ENCODE data around the gene CD276.
"Not testable (repeated sequence)": the region's sequence is repeated elsewhere in the genome, so short reads cannot be mapped to it uniquely, and the experiment has no call there.

CD276 gene

GRCh38 chr15:73683777-73684580 lies at the start of gene CD276:
CD276 (plus strand) TSS chr15:73684383; CDS start chr15:73699640, 15,257 bp downstream.
- DNase-seq (ENCODE audit: low read depth) = no peak

GRCh38 chr15:73637527-73637926 lies 46.7 kb upstream of the CD276 start:
- no peak for DNase-seq (ENCODE audit: low read depth)

GRCh38 chr15:73639464-73639863 lies 44.7 kb upstream of the CD276 start:
- DNase-seq (ENCODE audit: low read depth) = not testable (repeated sequence)

- DNase-seq (ENCODE audit: low read depth) = no peak
Measured at GRCh38 chr15:73647259-73648013, 36.7 kb upstream of the CD276 start.

DNA sequence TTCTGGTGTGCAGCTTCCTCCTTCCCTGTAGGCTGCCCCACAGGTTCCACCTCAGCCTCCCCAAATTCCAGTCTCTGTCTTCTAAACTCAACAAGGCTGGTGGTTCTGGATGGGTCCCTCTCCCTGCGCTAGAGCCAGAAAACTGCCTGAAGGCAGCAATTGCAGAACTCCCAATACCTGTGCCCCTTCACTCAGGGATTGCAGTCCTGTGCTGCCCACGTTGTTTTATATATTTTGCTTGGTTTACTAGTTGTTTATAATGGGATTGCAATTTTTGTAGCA lies 36.2 kb upstream of the CD276 start:
- DNase-seq (ENCODE audit: low read depth) = no peak

DNA sequence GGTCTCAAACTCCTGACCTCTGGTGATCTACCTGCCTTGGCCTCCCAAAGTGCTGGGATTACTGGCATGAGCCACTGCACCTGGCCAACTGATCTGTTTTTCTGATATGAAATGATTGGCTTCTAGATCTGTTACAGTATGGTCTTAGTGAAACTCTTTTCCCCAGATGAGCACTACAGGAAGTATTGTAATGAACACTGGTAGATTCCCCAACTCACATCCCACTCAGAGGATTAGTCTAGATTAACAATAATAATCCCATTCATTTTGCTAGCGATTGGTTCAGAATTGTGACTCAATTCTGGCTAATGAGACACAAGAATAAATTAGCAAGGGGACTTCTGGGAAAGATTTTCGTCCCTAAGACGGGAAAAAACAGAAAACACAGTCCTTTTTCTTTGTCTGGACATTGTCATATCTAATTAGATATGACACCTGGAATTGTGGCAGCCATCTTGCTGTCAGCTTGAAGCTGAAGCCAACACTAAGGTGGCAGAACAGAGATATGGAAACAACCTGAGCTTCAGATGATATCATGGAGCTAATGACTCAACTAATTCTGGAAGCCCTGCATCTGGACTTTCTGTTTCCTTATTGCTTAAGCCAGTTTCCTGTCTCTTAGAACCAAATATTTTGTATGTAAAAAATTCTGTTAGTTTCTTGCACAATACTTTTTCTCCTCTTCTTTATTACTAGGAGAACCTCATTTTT lies 33.6 kb upstream of the CD276 start:
- no peak for DNase-seq (ENCODE audit: low read depth)

DNA sequence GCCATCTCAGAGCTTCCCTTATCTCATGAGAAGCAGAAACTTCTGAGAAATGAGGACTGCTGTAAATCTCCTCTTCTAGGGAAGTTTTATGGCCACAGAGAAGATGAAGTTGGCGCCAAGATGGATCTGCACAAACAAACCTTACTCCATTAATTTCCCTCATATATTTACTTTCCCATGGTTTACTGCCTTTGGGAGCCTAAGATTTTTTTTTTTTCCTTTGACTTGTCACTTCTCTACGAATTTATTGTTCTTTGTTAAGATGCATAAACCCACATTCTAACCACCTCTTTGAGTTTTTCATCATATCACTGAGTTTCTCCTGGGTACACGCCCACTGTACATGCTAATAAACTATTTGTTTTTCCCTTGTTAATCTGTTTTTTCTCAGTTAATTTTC lies 29.5 kb upstream of the CD276 start:
- DNase-seq (ENCODE audit: low read depth) = no peak

GRCh38 chr15:73655724-73656123 lies 28.5 kb upstream of the CD276 start:
- no peak for DNase-seq (ENCODE audit: low read depth)

GRCh38 chr15:73658645-73659044 lies 25.5 kb upstream of the CD276 start:
- no peak for DNase-seq (ENCODE audit: low read depth)

GRCh38 chr15:73660455-73660854 lies 23.7 kb upstream of the CD276 start:
- DNase-seq (ENCODE audit: low read depth) = no peak

DNA sequence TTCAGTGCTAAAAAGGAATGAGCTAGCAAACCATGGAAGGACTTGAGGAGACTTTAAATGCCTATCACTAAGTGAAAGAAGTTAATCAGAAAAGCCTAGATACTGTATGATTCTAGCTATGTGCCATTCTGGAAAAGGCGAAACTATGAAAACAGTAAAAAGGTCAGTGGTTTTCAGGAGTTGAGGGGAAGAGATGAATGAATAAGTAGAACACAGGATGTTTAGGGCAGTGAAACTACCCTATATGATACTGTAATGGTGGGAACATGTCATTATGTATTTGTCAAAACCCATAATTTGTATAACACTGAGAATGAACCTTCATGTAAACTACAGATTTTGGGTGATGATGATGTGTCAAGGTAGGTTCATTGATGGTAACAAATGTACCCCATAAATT lies 9.6 kb upstream of the CD276 start:
- no peak for DNase-seq (ENCODE audit: low read depth)

DNA sequence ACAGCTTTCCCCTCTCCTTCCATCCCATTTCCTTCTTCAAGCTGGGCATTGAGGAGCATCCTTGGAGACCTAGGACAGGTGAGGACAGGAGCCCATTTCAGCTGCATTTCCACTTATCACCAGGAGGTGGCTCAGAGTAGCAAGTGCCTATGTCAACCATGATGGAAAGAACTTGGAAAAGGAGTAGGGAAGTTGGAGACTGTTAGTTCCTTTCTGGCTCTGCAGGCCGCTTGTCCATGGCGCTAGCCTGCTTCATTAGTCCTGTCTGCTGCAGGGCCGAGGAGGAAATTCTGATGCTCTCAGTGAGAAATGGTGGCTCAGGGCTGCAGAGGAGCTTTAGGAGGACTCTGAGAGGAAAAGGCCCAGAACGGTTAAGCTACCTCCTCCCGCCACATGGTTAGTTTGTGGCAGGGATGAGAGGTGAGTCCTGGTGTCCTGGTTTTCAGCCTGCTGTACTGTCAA lies 7.0 kb upstream of the CD276 start:
- DNase-seq (ENCODE audit: low read depth) = peak; percentile 18

DNA sequence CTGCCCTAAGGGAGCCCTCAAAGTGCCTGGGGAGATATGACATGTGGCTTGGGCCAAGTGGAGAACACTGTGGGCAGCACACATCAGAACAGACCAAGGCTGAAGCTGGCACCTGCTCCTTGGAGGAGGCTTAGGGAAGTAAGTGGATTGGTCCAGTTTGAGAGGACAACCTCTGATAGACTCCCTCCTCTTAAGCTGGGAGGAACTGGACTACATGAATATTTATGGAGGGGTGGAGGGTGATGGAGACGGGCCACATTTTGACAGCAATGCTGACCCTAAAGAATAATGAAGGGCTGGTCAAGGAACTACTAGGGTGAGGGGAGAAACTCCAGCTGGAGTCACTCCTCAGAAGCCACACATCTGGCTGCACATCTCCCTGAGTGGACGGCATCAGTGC lies 6.5 kb upstream of the CD276 start:
- no peak for DNase-seq (ENCODE audit: low read depth)

DNA sequence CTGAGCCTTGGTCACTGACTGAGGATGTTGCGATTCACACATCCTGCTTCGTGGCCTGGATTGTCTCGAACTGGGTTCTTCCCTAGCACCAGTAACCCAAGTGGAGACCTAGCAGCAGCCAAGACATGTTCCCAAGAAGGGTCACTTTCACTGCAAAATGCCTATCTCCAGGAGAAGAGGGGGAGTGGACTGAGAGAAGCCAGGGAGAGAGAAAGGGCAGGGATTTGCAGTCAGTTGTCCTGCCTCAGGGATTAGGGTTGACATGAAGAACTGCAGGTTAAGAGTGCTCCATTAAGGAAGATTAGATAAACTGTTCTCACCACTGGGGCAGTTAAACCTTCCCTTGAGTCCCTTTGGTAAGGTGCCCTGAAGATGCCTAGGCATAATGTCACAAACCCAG lies 5.7 kb upstream of the CD276 start:
- no peak for DNase-seq (ENCODE audit: low read depth)

DNA sequence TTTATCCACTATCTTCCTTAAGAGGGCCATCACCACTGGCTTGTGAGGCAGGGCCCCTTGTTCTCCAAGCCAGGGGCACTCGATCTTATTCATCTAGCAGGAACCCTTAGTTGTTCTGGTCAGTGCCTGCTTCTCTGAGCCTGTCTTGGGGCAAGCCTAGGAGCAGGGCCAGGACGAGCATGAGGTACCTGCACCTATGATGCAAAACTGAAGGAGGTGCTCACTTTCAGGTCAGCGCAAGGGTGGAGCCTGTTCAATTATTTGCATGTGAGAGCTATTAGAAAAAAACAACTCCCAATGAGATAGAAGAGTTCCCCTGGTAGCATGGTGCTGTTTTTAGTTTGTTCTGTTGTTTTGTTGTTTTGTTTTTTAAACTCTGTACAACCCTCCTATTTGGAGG lies 5.0 kb upstream of the CD276 start:
- DNase-seq (ENCODE audit: low read depth) = no peak

DNA sequence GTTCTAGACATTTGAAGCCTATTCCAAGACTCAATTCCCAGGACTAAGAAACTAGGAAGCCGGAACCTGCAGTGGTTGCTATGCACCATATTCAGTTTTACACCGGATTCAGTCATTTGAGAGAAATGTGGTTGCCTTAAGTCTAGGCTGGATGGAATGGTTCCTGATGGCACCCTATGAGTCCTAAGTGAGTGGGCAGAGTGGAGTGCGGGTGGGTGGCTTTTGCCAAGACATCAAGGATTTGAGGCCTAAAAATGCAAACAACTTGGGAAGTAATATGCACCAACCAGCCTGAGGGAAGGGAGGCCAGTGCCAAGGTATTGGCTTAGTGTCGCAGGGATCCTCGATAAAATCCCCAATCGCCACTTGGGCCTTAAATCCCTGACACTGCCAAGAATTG lies 4.2 kb upstream of the CD276 start:
- no peak for DNase-seq (ENCODE audit: low read depth)

DNA sequence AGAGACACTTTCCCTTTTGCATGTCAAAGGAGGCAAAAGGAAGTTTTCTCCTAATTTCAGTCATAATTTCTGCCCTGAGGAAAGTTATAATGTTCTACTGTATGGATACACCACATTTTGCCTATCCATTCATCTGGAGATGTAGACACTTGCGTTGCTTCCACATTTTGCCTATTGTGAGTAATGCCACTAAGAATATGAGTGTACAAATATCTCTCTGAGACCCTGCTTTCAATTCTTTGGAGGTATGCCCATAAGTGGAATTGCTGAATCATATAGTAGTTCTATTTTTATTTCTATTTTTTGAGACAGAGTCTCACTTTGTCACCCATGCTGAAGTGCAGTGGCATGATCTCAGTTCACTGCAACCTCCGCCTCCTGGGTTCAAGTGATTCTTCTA lies 3.6 kb upstream of the CD276 start:
- no peak for DNase-seq (ENCODE audit: low read depth)

- DNase-seq (ENCODE audit: low read depth) = no peak
Measured at GRCh38 chr15:73681063-73681462, 3.1 kb upstream of the CD276 start.

GRCh38 chr15:73681856-73682599 lies 2.2 kb upstream of the CD276 start:
- no peak for DNase-seq (ENCODE audit: low read depth)

- no peak for DNase-seq (ENCODE audit: low read depth)
Measured at GRCh38 chr15:73682600-73683090, 1.5 kb upstream of the CD276 start.

DNA sequence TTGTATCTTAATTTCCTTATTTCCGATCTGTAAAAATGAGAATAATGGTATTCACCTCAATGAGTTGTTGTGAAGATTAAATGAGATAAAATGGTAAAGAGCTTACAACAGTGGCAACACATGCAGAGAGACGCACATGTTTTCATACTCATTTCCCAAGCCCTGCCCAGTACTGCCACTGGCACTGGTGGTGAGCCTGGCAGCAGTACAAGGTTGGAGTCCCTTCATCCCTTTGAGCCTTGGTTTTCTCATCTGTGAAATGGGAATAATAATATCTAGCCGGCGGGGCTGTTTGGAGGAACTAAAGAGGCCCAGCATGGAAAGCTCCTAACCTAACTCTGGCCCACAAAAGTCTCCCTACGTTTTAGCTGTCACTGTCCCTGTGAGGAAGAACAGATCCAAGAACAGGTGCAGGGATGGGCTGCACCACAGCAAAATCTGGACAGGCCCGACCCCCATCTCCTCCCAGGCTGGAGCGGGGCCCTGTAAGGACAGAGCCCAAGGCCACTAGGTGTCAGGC lies 866 bp upstream of the CD276 start:
- DNase-seq (ENCODE audit: low read depth) = no peak

All from stimulated activated CD4-positive, alpha-beta T cell treated with anti-CD3 and anti-CD28 coated beads, Interleukin-2, amount 100 ng/mL, for 4 hours (primary cell).